ENCODE results near the gene MTRF1L.
A peak's percentile ranks its signal among the peaks of the same experiment; 100 is the strongest.

MTRF1L gene

DNA sequence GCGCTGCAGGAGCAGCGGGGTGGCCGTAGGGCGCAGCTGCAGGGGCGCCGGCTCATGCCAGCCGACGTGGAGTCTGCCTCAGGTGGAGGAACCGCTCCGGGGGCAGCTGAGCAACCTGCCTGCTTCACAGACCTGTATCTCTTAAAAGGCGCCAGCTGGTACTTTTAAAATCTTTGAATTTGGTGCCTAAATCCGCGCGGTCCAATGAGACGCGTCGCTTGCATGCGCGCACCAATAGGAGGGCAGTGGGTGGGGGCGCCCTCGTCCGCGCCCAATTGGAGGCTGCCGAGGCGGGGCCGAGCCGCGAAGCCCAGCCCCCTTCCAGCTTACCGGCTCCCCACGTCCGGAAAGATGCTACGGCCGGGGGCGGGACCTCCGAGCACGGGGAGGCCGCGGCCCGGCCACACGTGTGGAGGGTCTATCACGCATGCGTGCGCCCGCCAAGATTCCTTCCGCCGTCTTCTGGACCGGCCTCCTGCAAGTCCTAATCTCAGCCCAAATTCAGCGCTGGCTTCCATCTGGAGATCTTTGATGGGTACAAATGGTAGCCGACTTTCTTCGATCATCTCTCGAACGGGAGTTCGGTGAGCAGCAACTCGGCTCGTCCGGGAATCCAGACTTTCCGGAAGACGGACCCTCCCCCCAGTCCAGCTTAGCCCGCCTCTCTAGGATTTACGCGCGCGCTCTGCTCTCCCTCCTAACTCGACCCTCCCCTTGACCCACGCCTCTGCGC lies 19.4 kb downstream of the MTRF1L start, which contains the start of gene FBXO5:
FBXO5 (minus strand) TSS at position 138 of the 733 bp plus-strand sequence; CDS start at position 56, 82 bp downstream.
- TF ChIP-seq NFIC (IDR thresholded peaks at IDR 0.05) (no peak), TAF1 (IDR thresholded peaks at IDR 0.05; ENCODE audit: low read depth) (no peak), TCF12 (IDR thresholded peaks at IDR 0.05; ENCODE audit: low read depth) (peak; percentile 24; the same call in 1 of the 2 replicates), CEBPB (IDR thresholded peaks at IDR 0.05) (no peak), EGR1 (IDR thresholded peaks at IDR 0.05) (0 out of 2 replicates have a peak, but pooled peaks have one; percentile 11), TEAD4 (IDR thresholded peaks at IDR 0.05) (peak; percentile 10; the same call in 1 of the 2 replicates), FOXM1 (IDR thresholded peaks at IDR 0.05; ENCODE audit: borderline replicate concordance, low read depth) (peak; percentile 92), YY1 (IDR thresholded peaks at IDR 0.05; ENCODE audit: low read depth) (no peak; the same call in 1 of the 2 replicates)
- TF ChIP-seq, protein P1, sequence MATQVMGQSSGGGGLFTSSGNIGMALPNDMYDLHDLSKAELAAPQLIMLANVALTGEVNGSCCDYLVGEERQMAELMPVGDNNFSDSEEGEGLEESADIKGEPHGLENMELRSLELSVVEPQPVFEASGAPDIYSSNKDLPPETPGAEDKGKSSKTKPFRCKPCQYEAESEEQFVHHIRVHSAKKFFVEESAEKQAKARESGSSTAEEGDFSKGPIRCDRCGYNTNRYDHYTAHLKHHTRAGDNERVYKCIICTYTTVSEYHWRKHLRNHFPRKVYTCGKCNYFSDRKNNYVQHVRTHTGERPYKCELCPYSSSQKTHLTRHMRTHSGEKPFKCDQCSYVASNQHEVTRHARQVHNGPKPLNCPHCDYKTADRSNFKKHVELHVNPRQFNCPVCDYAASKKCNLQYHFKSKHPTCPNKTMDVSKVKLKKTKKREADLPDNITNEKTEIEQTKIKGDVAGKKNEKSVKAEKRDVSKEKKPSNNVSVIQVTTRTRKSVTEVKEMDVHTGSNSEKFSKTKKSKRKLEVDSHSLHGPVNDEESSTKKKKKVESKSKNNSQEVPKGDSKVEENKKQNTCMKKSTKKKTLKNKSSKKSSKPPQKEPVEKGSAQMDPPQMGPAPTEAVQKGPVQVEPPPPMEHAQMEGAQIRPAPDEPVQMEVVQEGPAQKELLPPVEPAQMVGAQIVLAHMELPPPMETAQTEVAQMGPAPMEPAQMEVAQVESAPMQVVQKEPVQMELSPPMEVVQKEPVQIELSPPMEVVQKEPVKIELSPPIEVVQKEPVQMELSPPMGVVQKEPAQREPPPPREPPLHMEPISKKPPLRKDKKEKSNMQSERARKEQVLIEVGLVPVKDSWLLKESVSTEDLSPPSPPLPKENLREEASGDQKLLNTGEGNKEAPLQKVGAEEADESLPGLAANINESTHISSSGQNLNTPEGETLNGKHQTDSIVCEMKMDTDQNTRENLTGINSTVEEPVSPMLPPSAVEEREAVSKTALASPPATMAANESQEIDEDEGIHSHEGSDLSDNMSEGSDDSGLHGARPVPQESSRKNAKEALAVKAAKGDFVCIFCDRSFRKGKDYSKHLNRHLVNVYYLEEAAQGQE (IDR thresholded peaks at IDR 0.05; ENCODE audit: low read depth): no peak
- TF ChIP-seq, protein P2, sequence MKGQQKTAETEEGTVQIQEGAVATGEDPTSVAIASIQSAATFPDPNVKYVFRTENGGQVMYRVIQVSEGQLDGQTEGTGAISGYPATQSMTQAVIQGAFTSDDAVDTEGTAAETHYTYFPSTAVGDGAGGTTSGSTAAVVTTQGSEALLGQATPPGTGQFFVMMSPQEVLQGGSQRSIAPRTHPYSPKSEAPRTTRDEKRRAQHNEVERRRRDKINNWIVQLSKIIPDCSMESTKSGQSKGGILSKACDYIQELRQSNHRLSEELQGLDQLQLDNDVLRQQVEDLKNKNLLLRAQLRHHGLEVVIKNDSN (IDR thresholded peaks at IDR 0.05): no peak; the same call in 1 of the 2 replicates
- TF ChIP-seq, protein P3, sequence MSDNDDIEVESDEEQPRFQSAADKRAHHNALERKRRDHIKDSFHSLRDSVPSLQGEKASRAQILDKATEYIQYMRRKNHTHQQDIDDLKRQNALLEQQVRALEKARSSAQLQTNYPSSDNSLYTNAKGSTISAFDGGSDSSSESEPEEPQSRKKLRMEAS (IDR thresholded peaks at IDR 0.05): peak; percentile 85

DNA sequence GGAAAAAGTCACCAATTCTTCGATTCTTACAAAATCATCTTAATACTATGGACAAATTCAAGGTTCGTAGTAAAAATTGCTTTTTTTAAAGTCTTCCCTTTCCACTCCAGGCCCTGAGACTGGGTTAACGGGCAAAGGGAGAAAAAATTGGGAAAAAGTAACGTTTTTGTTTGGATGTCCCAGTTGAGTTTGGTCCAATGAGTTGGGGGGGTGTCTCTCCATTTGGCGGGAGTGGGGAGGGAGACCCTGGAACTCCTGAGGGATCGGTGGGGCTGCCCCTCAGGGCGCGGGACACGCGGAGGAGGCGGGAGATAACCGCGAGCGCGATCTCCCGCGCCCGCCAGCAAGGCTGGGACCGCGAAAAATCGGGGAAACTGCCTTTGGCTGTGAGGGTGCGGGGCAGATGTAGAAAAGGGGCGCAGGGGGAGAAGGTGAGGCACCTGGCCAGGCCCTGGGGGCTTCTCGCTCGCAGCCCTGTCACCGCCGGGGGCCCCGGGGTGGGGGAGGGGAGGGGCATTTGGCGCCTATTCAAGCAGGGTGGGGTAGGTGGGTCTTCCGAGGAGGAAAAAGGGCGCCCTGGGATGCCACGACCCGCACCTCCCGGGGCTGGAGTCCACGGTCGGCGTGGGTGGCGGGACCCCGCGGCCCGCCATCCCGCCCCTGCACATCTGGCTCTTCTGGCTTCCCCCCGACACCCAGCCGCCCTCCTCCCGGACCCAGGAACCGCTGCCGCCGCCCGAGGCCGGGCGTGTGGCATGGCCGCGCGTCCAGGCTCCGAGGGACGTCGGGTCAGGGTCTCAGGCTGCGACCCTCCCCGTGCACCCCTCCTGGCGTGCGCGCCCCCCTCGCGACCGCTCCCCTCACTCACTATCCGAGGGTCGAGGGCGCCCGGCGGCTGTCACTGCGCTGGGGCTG lies 20.3 kb downstream of the MTRF1L start:
- no peak for TF ChIP-seq CREB1 (IDR thresholded peaks at IDR 0.05; ENCODE audit: low read depth)

DNA sequence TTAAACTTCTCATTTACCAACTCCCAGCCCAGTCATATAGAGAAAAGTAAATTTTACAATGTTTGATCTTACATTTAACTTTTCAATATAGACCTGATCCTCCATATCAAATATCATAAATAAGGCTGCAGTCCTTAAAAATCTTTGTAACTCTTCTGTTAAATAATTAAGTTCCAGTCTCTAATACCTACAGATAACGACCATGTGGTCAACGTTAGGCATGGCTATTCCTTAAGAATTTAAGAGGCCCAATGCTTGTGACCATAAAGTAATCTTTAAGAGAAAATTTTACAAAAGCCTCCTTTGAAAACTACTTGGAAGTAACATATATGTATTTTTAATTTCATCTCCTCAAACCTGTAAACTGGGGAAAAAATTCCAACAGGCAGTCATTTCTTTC lies 21.3 kb downstream of the MTRF1L start:
- TF ChIP-seq, protein P3 (IDR thresholded peaks at IDR 0.05): no peak
- TF ChIP-seq, protein P2 (IDR thresholded peaks at IDR 0.05): no peak
- no peak for TF ChIP-seq EGR1 (IDR thresholded peaks at IDR 0.05)
- no peak for TF ChIP-seq EP300 (IDR thresholded peaks at IDR 0.05; ENCODE audit: borderline replicate concordance)
- TF ChIP-seq, protein P1 (IDR thresholded peaks at IDR 0.05; ENCODE audit: low read depth): no peak
- no peak for TF ChIP-seq TCF12 (IDR thresholded peaks at IDR 0.05; ENCODE audit: low read depth)
- TF ChIP-seq CEBPB (IDR thresholded peaks at IDR 0.05): no peak
- no peak for TF ChIP-seq RAD21 (IDR thresholded peaks at IDR 0.05; ENCODE audit: low read depth)

DNA sequence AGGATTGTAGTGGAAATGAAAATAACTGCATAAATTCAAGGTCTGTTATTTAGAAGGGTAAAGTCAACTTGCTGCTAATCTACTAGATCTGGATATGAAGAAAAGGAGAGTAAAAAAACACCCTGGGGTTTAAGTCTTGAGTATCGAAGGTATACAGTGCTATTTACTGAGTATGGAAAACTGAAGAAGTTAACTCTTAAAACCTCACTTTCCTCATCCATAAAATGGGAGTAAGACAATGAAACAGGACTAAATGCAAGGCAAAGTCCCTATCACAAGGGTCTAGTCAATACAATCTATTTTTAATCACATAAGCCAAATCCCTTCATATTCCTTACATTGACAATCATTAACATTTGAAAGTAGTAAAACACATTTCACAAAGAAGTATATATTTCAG lies 21.9 kb downstream of the MTRF1L start:
- TF ChIP-seq TEAD4 (IDR thresholded peaks at IDR 0.05) (no peak), EGR1 (IDR thresholded peaks at IDR 0.05) (no peak), NFIC (IDR thresholded peaks at IDR 0.05) (no peak), YY1 (IDR thresholded peaks at IDR 0.05; ENCODE audit: low read depth) (no peak), CREB1 (IDR thresholded peaks at IDR 0.05; ENCODE audit: low read depth) (no peak), EP300 (IDR thresholded peaks at IDR 0.05; ENCODE audit: borderline replicate concordance) (no peak), TAF1 (IDR thresholded peaks at IDR 0.05; ENCODE audit: low read depth) (no peak), TCF12 (IDR thresholded peaks at IDR 0.05; ENCODE audit: low read depth) (no peak), RAD21 (IDR thresholded peaks at IDR 0.05; ENCODE audit: low read depth) (no peak), FOXM1 (IDR thresholded peaks at IDR 0.05; ENCODE audit: borderline replicate concordance, low read depth) (no peak)
- TF ChIP-seq, protein P1 (IDR thresholded peaks at IDR 0.05; ENCODE audit: low read depth): no peak
- TF ChIP-seq, protein P2 (IDR thresholded peaks at IDR 0.05): no peak

All from Ishikawa (cell line).